ENCODE data around the gene HIVEP3. TPM values are rescaled to one million over a fixed set of nuclear protein-coding genes. Genes with fewer than 3 reads are reported as not detected.

Gene HIVEP3
- total RNA-seq, 1 experiment from 2014 or later = 6.0 TPM

GRCh38 chr1:41564741-41565475, 353.8 kb downstream of the HIVEP3 start:
- Histone ChIP-seq H3K4me3 (ENCODE audit: low read depth in 2 of 2, low read length in 2 of 2) (no peak overlapping the region), H3K9me3 (ENCODE audit: control insufficient read depth, insufficient read depth, low read depth, low read length) (no peaks in the 10 kb centered on the region), H3K4me1 (ENCODE audit: control insufficient read depth, insufficient read depth, low read length) (no peaks in the 10 kb centered on the region), H3K36me3 (ENCODE audit: control insufficient read depth, insufficient read depth, low read length) (no peaks in the 10 kb centered on the region), H3K27me3 (ENCODE audit: control insufficient read depth, insufficient read depth, low read length) (peaks cover 4% of the 10 kb centered on the region; the same call in 1 of the 2 replicates), H3K27ac (ENCODE audit: low read length) (no peak overlapping the region)
- ATAC-seq (no peak), DNase-seq (ENCODE audit: low read depth, low spot score) (no peak)
- ChIA-PET CTCF (no interaction called here), POLR2A (interaction anchor here (0.6 kb wide), 1 partner anchor 44 kb away, joined by 11 read pairs; no protein-coding TSS in a partner anchor)
- in situ Hi-C loops (cut with HindIII; ENCODE audit: low pct_unique_long_range_greater_than_20kb, low sequenced_read_pairs) (no loop called here), intact Hi-C loops (cut with micrococcal nuclease; ENCODE audit: unreplicated experiment) (no loop called here)
- BruUV-seq (replicated peaks) = no TSS peak
- TF ChIP-seq TCF7L2 (IDR thresholded peaks at IDR 0.05; ENCODE audit: low read depth, low read length) (no peak), CTCF (IDR thresholded peaks at IDR 0.05) (no peak), REST (IDR thresholded peaks at IDR 0.05; ENCODE audit: insufficient read depth in 1 of 2, low read depth in 2 of 2, low read length in 1 of 2) (no peak), POLR2AphosphoS5 (IDR thresholded peaks at IDR 0.05; ENCODE audit: low read depth, low read length) (no peak), SIN3A (IDR thresholded peaks at IDR 0.05; ENCODE audit: borderline replicate concordance, insufficient read depth, low read depth, low read length) (no peak)

- Histone ChIP-seq H3K4me1 (ENCODE audit: control insufficient read depth, insufficient read depth, low read length) (no peaks in the 10 kb centered on the region), H3K9me3 (ENCODE audit: control insufficient read depth, insufficient read depth, low read depth, low read length) (no peaks in the 10 kb centered on the region), H3K36me3 (ENCODE audit: control insufficient read depth, insufficient read depth, low read length) (no peaks in the 10 kb centered on the region), H3K27me3 (ENCODE audit: control insufficient read depth, insufficient read depth, low read length) (peaks cover 4% of the 10 kb centered on the region; the same call in 1 of the 2 replicates), H3K4me3 (ENCODE audit: low read depth in 2 of 2, low read length in 2 of 2) (no peak overlapping the region), H3K27ac (ENCODE audit: low read length) (no peak overlapping the region)
- in situ Hi-C loops (cut with HindIII; ENCODE audit: low pct_unique_long_range_greater_than_20kb, low sequenced_read_pairs) = no loop called here
- intact Hi-C loops (cut with micrococcal nuclease; ENCODE audit: unreplicated experiment) = no loop called here
- CTCF ChIA-PET = interaction anchor here (0.7 kb wide), 1 partner anchor 575 kb away, joined by 10 read pairs; no protein-coding TSS in a partner anchor
- DNase-seq (ENCODE audit: low read depth, low spot score) (no peak), ATAC-seq (no peak)
- POLR2A ChIA-PET = no interaction called here
- TF ChIP-seq TCF7L2 (IDR thresholded peaks at IDR 0.05; ENCODE audit: low read depth, low read length) (no peak), CTCF (IDR thresholded peaks at IDR 0.05) (no peak), POLR2AphosphoS5 (IDR thresholded peaks at IDR 0.05; ENCODE audit: low read depth, low read length) (no peak)
- BruUV-seq (replicated peaks) = no TSS peak
Measured at GRCh38 chr1:41562328-41562727, 356.4 kb downstream of the HIVEP3 start.

All from Panc1 (cell line).